Stimulated activated CD4-positive, alpha-beta T cell treated with anti-CD3 and anti-CD28 coated beads, Interleukin-2, amount 100 ng/mL, for 24 hours (primary cell): Measurements from ENCODE around the gene DHRS7B.
"Not testable (repeated sequence)": the region's sequence is repeated elsewhere in the genome, so short reads cannot be mapped to it uniquely, and the experiment has no call there.

Source experiments
- DNase-seq, 2 donors: peaks; one replicate each; pipeline ENCODE4 v3.0.0-alpha.2; 2020

Gene DHRS7B

GRCh38 chr17:21113049-21113690 is 13.6 kb upstream of the DHRS7B start:
- DNase-seq = no peak

GRCh38 chr17:21113716-21114115 is 13.0 kb upstream of the DHRS7B start:
- DNase-seq = no peak

- DNase-seq = not testable (repeated sequence)
Observed at GRCh38 chr17:21114791-21115190, 12.0 kb upstream of the DHRS7B start.

- peak; percentile 70 to 72 for DNase-seq
Observed at GRCh38 chr17:21119247-21119918, 7.4 kb upstream of the DHRS7B start.

GRCh38 chr17:21119919-21120249 is 6.9 kb upstream of the DHRS7B start:
- no peak for DNase-seq

- DNase-seq = no peak
Observed at GRCh38 chr17:21124086-21124485, 2.7 kb upstream of the DHRS7B start.

GRCh38 chr17:21124517-21124916 is 2.2 kb upstream of the DHRS7B start:
- DNase-seq = not testable (repeated sequence)

- DNase-seq = peak; percentile 32 to 54
Observed at GRCh38 chr17:21125862-21126261, 902 bp upstream of the DHRS7B start.

GRCh38 chr17:21127509-21128077 is 829 bp downstream of the DHRS7B start:
- no peak for DNase-seq

GRCh38 chr17:21129023-21129681 is 2.4 kb downstream of the DHRS7B start:
- no peak for DNase-seq

GRCh38 chr17:21131137-21131536 is 4.4 kb downstream of the DHRS7B start:
- DNase-seq = no peak

- DNase-seq = no peak
Observed at GRCh38 chr17:21132428-21132827, 5.7 kb downstream of the DHRS7B start.

GRCh38 chr17:21134559-21134958 is 7.8 kb downstream of the DHRS7B start:
- no peak for DNase-seq

- no peak for DNase-seq
Observed at GRCh38 chr17:21140911-21141310, 14.1 kb downstream of the DHRS7B start.

- no peak for DNase-seq
Observed at GRCh38 chr17:21141331-21141730, 14.6 kb downstream of the DHRS7B start.

- not testable (repeated sequence) for DNase-seq
Observed at GRCh38 chr17:21142065-21142464, 15.3 kb downstream of the DHRS7B start.

GRCh38 chr17:21143695-21144094 is 16.9 kb downstream of the DHRS7B start:
- no peak for DNase-seq

- not testable (repeated sequence) for DNase-seq
Observed at GRCh38 chr17:21144299-21144698, 17.5 kb downstream of the DHRS7B start.

- no peak for DNase-seq
Observed at GRCh38 chr17:21146362-21147015, 19.7 kb downstream of the DHRS7B start.

GRCh38 chr17:21149621-21150020 is 22.9 kb downstream of the DHRS7B start:
- DNase-seq = no peak

- no peak for DNase-seq
Observed at GRCh38 chr17:21152731-21153130, 26.0 kb downstream of the DHRS7B start.

GRCh38 chr17:21157586-21158370 is 31.0 kb downstream of the DHRS7B start:
- no peak for DNase-seq

GRCh38 chr17:21160401-21160800 is 33.6 kb downstream of the DHRS7B start:
- DNase-seq = no peak
